H1 (cell line): Measurements from ENCODE around the gene FNDC11. TPM values are rescaled to one million over a fixed set of nuclear protein-coding genes. Genes with fewer than 3 reads are reported as not detected.
A peak's percentile ranks its signal among the peaks of the same experiment; 100 is the strongest.

Experiments used
- TAF7 ChIP-seq: optimal IDR thresholded peaks from 2 replicates; pipeline ENCODE3; 2011; ENCODE audit warnings: low read depth, mild to moderate bottlenecking, inconsistent platforms, low read length, moderate library complexity, borderline replicate concordance
- polyA plus RNA-seq, 7 experiments: library from polyadenylated mRNA; depleted of rRNA in 3 of 7; stranded (reverse) in 5 of 7; unstranded in 2 of 7; fragments of >200 nt in 5 of 7; fragments of 200-250 nt in 2 of 7; gene quantifications; 1 replicate in 5 of 7; 2 replicates in 1 of 7; 4 replicates in 1 of 7; pipeline versions ENCODE4 v1.2.1 to v1.2.3, GENCODE V29; 2011 to 2013; ENCODE audit warnings: missing spikeins in 2 of 7, mixed read lengths in 2 of 7
- total RNA-seq: library from RNA; stranded (reverse); fragmentation: NEBNext Ultra II Directional; extraction: Animal tissue kit (Norgen Biotek cat#: 25700); gene quantifications from 2 replicates; pipeline ENCODE4 v1.2.1, GENCODE V29; 2021
- TF ChIP-seq, protein P1 (sequence below), 3 experiments: IDR thresholded peaks; 1 replicate in 2 of 3; 2 replicates in 1 of 3; pipeline versions ENCODE4 v1.5.1 to v1.6.1; 2011; ENCODE audit warnings: low read length in 3 of 3, mild to moderate bottlenecking in 3 of 3, inconsistent platforms in 2 of 3, low read depth in 1 of 3, moderate library complexity in 1 of 3; ENCODE audit not compliant: insufficient read depth in 1 of 3; ENCODE audit errors: control extremely low read depth in 1 of 3

The FNDC11 gene
- total and polyA plus RNA-seq, 2 of the 8 experiments (the other 6 are each of a cell fraction or from before 2014, with no cell fraction given), result 2.6 to 8.8 TPM

- TF ChIP-seq, protein P1, sequence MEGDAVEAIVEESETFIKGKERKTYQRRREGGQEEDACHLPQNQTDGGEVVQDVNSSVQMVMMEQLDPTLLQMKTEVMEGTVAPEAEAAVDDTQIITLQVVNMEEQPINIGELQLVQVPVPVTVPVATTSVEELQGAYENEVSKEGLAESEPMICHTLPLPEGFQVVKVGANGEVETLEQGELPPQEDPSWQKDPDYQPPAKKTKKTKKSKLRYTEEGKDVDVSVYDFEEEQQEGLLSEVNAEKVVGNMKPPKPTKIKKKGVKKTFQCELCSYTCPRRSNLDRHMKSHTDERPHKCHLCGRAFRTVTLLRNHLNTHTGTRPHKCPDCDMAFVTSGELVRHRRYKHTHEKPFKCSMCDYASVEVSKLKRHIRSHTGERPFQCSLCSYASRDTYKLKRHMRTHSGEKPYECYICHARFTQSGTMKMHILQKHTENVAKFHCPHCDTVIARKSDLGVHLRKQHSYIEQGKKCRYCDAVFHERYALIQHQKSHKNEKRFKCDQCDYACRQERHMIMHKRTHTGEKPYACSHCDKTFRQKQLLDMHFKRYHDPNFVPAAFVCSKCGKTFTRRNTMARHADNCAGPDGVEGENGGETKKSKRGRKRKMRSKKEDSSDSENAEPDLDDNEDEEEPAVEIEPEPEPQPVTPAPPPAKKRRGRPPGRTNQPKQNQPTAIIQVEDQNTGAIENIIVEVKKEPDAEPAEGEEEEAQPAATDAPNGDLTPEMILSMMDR (IDR thresholded peaks at IDR 0.05; ENCODE audit: control extremely low read depth in 1 of 3, insufficient read depth in 1 of 3, low read depth in 1 of 3, low read length in 3 of 3), result 0 out of 4 replicates have a peak, but pooled peaks of 1 of the 3 experiments have one; percentile 4
- TF ChIP-seq TAF7, result peak; percentile 40
These were observed 34.1 kb upstream of the FNDC11 start (continued) for GRCh38 chr20:63519668-63520503.
